Measurements from ENCODE around the gene MIEF1.
"Not testable (repeated sequence)": the region's sequence is repeated elsewhere in the genome, so short reads cannot be mapped to it uniquely, and the experiment has no call there.

The MIEF1 gene

GRCh38 chr22:39500101-39500500 lies 2.0 kb upstream of the MIEF1 start:
- no peak for DNase-seq (ENCODE audit: low spot score)
- CTCF ChIA-PET: no interaction called here
- H3K27ac ChIP-seq: no peak overlapping the region
- POLR2A ChIA-PET (ENCODE audit: low non-redundant PET): no interaction called here
- no peak for TF ChIP-seq CTCF (conservative IDR thresholded peaks at IDR 0.05; ENCODE audit: low read depth)

GRCh38 chr22:39501644-39502108 lies 414 bp upstream of the MIEF1 start:
- no peak for DNase-seq (ENCODE audit: low spot score)
- peak overlapping the region; percentile 73 for H3K27ac ChIP-seq
- no peak for TF ChIP-seq CTCF (conservative IDR thresholded peaks at IDR 0.05; ENCODE audit: low read depth)
- ChIA-PET POLR2A (ENCODE audit: low non-redundant PET) (interaction anchor here (0.6 to 0.9 kb wide), 2 partner anchors 18 to 23 kb away, joined by 3 to 4 read pairs; partner anchors contain the start of gene ATF4), CTCF (interaction anchor here (0.9 kb wide), 1 partner anchor 13 kb away, joined by 3 read pairs; no protein-coding TSS in a partner anchor)

- peak overlapping the region; percentile 73 for H3K27ac ChIP-seq
- CTCF ChIA-PET: no interaction called here
- POLR2A ChIA-PET (ENCODE audit: low non-redundant PET): no interaction called here
- no peak for TF ChIP-seq CTCF (conservative IDR thresholded peaks at IDR 0.05; ENCODE audit: low read depth)
- DNase-seq (ENCODE audit: low spot score): no peak
Measured at GRCh38 chr22:39502789-39503409, 809 bp downstream of the MIEF1 start.

GRCh38 chr22:39503630-39504029 lies 1.5 kb downstream of the MIEF1 start:
- H3K27ac ChIP-seq: no peak overlapping the region
- ChIA-PET POLR2A (ENCODE audit: low non-redundant PET) (no interaction called here), CTCF (no interaction called here)
- no peak for DNase-seq (ENCODE audit: low spot score)
- TF ChIP-seq CTCF (conservative IDR thresholded peaks at IDR 0.05; ENCODE audit: low read depth): no peak

GRCh38 chr22:39504071-39504470 lies 2.0 kb downstream of the MIEF1 start:
- ChIA-PET CTCF (no interaction called here), POLR2A (ENCODE audit: low non-redundant PET) (interaction anchor here (0.6 kb wide), 1 partner anchor 35 kb away, joined by 3 read pairs; no protein-coding TSS in a partner anchor)
- DNase-seq (ENCODE audit: low spot score): no peak
- TF ChIP-seq CTCF (conservative IDR thresholded peaks at IDR 0.05; ENCODE audit: low read depth): no peak
- no peak overlapping the region for H3K27ac ChIP-seq

GRCh38 chr22:39507021-39507420 lies 4.9 kb downstream of the MIEF1 start:
- DNase-seq (ENCODE audit: low spot score); H3K27ac ChIP-seq; POLR2A ChIA-PET (ENCODE audit: low non-redundant PET): not testable (repeated sequence)
- CTCF ChIA-PET: interaction anchor here (0.9 kb wide), 1 partner anchor 22 kb away, joined by 3 read pairs; no protein-coding TSS in a partner anchor

GRCh38 chr22:39508393-39508792 lies 6.3 kb downstream of the MIEF1 start:
- no peak overlapping the region for H3K27ac ChIP-seq

More at GRCh38 chr22:39508393-39508792, 6.3 kb downstream of the MIEF1 start:
- TF ChIP-seq CTCF (conservative IDR thresholded peaks at IDR 0.05; ENCODE audit: low read depth): no peak
- POLR2A ChIA-PET (ENCODE audit: low non-redundant PET): no interaction called here
- no peak for DNase-seq (ENCODE audit: low spot score)
- CTCF ChIA-PET: no interaction called here
